Measurements from ENCODE around the gene RIPOR1. TPM values are rescaled to one million over a fixed set of nuclear protein-coding genes. Genes with fewer than 3 reads are reported as not detected.

The RIPOR1 gene
- total and polyA plus RNA-seq, 8 donors, result 31.8 to 53.8 (median 36.2) TPM

DNA sequence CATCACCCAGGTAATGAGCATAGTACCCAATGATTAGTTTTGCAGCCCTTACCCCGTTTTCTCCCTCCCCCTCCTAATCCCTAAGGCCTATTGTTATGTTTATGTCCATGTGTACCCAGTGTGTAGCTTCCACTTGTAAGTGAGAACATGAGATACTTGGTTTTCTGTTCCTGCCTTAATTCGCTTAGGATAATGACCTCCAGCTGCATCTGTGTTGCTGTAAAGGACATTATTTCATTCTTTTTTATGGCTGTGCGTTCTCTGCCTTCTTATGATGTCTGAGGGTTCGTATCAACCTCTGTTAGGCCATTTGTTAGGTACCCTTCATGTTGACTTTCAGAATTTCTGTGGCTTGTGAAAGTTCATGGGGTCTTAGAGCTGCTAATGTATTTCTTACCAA is 64.7 kb downstream of the RIPOR1 start:
- Histone ChIP-seq H3K4me1 (peaks cover 0 to 8% (median 5%) of the 10 kb centered on the region in 3 donors), H3K9me3 (no peaks in the 10 kb centered on the region), H3K27ac (no peak overlapping the region), H3K27me3 (no peaks in the 10 kb centered on the region), H3K36me3 (peaks cover 0 to 3% (median 0%) of the 10 kb centered on the region in 3 donors), H3K4me3 (no peak overlapping the region)
- WGBS, 2 donors, result 92 to 94% methylated on average over 4 of the region's 4 CpGs
- DNase-seq, result no peak
- TF ChIP-seq, protein P1, sequence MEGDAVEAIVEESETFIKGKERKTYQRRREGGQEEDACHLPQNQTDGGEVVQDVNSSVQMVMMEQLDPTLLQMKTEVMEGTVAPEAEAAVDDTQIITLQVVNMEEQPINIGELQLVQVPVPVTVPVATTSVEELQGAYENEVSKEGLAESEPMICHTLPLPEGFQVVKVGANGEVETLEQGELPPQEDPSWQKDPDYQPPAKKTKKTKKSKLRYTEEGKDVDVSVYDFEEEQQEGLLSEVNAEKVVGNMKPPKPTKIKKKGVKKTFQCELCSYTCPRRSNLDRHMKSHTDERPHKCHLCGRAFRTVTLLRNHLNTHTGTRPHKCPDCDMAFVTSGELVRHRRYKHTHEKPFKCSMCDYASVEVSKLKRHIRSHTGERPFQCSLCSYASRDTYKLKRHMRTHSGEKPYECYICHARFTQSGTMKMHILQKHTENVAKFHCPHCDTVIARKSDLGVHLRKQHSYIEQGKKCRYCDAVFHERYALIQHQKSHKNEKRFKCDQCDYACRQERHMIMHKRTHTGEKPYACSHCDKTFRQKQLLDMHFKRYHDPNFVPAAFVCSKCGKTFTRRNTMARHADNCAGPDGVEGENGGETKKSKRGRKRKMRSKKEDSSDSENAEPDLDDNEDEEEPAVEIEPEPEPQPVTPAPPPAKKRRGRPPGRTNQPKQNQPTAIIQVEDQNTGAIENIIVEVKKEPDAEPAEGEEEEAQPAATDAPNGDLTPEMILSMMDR (IDR thresholded peaks at IDR 0.05), result no peak
- intact Hi-C loops (cut with DNase I), result no loop called here
- no peak for ATAC-seq
- no peak for FAIRE-seq

DNA sequence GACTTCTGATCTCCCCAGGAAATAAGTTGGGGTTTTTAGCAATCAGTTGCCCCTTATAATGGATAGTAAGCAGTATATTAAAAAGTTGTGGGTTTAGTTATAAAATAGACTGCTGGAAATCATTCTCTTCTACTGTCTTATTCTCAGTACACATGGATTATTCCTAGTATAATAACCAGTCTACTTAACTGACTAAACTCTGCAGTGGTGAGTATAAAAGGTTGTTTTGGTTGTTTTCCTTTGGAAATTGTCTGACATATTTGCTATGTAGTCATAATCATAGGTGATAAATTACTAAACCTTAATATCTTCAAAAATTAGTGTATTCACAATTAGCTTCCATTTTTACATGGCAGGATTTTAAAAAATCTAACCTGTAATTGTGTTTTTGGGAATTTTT is 65.1 kb downstream of the RIPOR1 start:
- H3K4me3 ChIP-seq, result no peak overlapping the region
- H3K27me3 ChIP-seq, result no peaks in the 10 kb centered on the region
- H3K4me1 ChIP-seq, result peaks cover 0 to 11% (median 5%) of the 10 kb centered on the region in 3 donors
- H3K36me3 ChIP-seq, result peaks cover 0 to 3% (median 0%) of the 10 kb centered on the region in 3 donors
- intact Hi-C loops (cut with DNase I), result no loop called here
- no peaks in the 10 kb centered on the region for H3K9me3 ChIP-seq
- TF ChIP-seq, protein P1 (IDR thresholded peaks at IDR 0.05), result no peak
- ATAC-seq (no peak), DNase-seq (no peak), FAIRE-seq (no peak)
- H3K27ac ChIP-seq, result no peak overlapping the region

DNA sequence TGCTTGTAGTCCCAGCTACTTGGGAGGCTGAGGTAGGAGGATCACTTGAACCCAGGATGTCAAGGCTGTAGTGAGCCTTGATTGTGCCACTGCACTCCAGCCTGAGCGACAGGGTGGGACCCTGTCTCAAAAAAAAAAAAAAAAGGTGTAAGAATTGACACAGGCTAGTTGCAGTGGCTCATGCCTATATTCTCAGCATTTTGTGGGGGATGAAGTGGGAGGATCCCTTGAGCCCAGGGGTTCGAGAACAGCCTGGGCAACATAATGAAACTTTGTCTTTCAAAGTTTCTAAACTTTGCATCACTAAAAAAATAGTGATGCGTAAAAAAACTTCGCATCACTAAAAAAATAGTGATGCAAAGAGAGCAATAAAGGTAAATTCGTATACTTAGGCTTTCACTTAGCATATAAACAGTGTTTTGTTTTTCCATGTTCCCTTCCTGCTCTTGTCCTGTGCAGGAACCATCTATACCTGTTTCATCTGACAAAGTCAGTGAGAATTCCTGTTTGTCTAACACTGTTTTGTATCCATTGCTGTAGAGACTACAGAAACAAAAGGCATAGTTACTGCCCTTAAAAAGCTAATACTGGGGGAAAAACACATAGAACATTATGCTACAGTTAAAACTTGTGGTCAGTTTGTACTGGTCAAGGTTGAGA is 65.8 kb downstream of the RIPOR1 start:
- Histone ChIP-seq H3K9me3 (no peaks in the 10 kb centered on the region), H3K4me3 (no peak overlapping the region), H3K27ac (no peak overlapping the region), H3K27me3 (no peaks in the 10 kb centered on the region), H3K4me1 (peaks cover 0 to 11% (median 5%) of the 10 kb centered on the region in 3 donors), H3K36me3 (peaks cover 0 to 3% (median 0%) of the 10 kb centered on the region in 3 donors)
- intact Hi-C loops (cut with DNase I), result no loop called here
- no peak for DNase-seq
- 94 to 95% methylated on average over 5 of the region's 5 CpGs for WGBS, 2 donors
- no peak for FAIRE-seq
- TF ChIP-seq, protein P1 (IDR thresholded peaks at IDR 0.05), result no peak
- peak in 1 of 4 donors; percentile 19 for ATAC-seq

DNA sequence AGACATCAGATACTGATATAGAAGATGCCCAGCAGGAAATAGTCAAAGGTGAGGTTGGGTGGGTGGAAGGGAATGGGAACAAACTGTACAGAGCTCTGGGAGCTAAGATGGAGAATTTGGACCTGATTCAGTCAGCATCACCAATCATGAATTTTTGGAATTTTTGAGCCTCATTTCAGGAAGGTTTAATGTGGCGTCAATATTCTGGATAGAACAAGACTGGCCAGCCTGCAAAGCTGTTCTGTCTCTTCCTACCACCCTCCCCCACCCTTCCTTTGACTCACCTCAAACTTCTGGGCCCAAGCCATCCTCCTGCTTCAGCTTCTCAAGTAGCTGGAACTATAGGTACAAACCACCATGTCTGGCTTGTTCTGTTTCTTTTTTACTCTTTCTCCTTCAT is 66.3 kb downstream of the RIPOR1 start:
- FAIRE-seq, result no peak
- ATAC-seq, result peak in 3 of 4 donors; percentile 37 to 64 (median 60)

More for the DNA sequence above, 66.3 kb downstream of the RIPOR1 start:
- DNase-seq, result no peak
- intact Hi-C loops (cut with DNase I), result no loop called here
- Histone ChIP-seq H3K4me1 (peaks cover 0 to 11% (median 5%) of the 10 kb centered on the region in 3 donors), H3K4me3 (no peak overlapping the region), H3K9me3 (no peaks in the 10 kb centered on the region), H3K27ac (no peak overlapping the region), H3K27me3 (no peaks in the 10 kb centered on the region), H3K36me3 (peaks cover 0 to 2% (median 0%) of the 10 kb centered on the region in 3 donors)
- TF ChIP-seq, protein P1 (IDR thresholded peaks at IDR 0.05), result no peak
- 58 to 68% methylated on average over 1 of the region's 1 CpG for WGBS, 2 donors

Other genes starting within 250 kb of the RIPOR1 start
- 1 to 10 TPM; 3.5 to 8.1 (median 5.2) TPM for gene PLEKHG4, start 249.3 kb upstream of the RIPOR1 start, total RNA-seq
- gene PLEKHG4, start 249.3 kb upstream of the RIPOR1 start, polyA plus RNA-seq, result 10 to 100 TPM; 17.2 to 28.5 TPM
- under 1 TPM in 4 of 6 donors, not detected in 2; 0.09 to 0.56 (median 0.36) TPM for gene KCTD19, start 202.1 kb upstream of the RIPOR1 start, total RNA-seq
- under 1 TPM; 0.42 to 0.70 TPM for gene KCTD19, start 202.1 kb upstream of the RIPOR1 start, polyA plus RNA-seq
- 1 to 10 TPM; 1.3 to 2.7 (median 2.1) TPM for gene LRRC36, start 202.0 kb upstream of the RIPOR1 start, total RNA-seq
- gene LRRC36, start 202.0 kb upstream of the RIPOR1 start, polyA plus RNA-seq, result 10 to 100 TPM in 1 of 2 donors, 1 to 10 TPM in 1; 4.2 to 16.4 TPM
- gene TPPP3, start 135.3 kb upstream of the RIPOR1 start, total RNA-seq, result 10 to 100 TPM in 2 of 6 donors, 1 to 10 TPM in 4; 4.5 to 30.3 (median 7.1) TPM
- 10 to 100 TPM; 30.1 to 76.2 TPM for gene TPPP3, start 135.3 kb upstream of the RIPOR1 start, polyA plus RNA-seq
- gene ZDHHC1, start 112.4 kb upstream of the RIPOR1 start, total RNA-seq, result 10 to 100 TPM in 2 of 6 donors, 1 to 10 TPM in 4; 8.1 to 11.3 (median 9.7) TPM
- gene ZDHHC1, start 112.4 kb upstream of the RIPOR1 start, polyA plus RNA-seq, result 10 to 100 TPM; 11.2 to 15.2 TPM
- gene HSD11B2, start 97.7 kb upstream of the RIPOR1 start, total RNA-seq, result 1 to 10 TPM; 1.4 to 6.8 (median 5.0) TPM
- 10 to 100 TPM in 1 of 2 donors, 1 to 10 TPM in 1; 7.7 to 11.3 TPM for gene HSD11B2, start 97.7 kb upstream of the RIPOR1 start, polyA plus RNA-seq
- 10 to 100 TPM; 22.8 to 47.7 (median 32.3) TPM for gene ATP6V0D1, start 47.7 kb upstream of the RIPOR1 start, total RNA-seq
- gene ATP6V0D1, start 47.7 kb upstream of the RIPOR1 start, polyA plus RNA-seq, result 10 to 100 TPM; 17.4 to 54.0 TPM
- gene AGRP, start 45.3 kb upstream of the RIPOR1 start, total RNA-seq, result not detected
- gene AGRP, start 45.3 kb upstream of the RIPOR1 start, polyA plus RNA-seq, result under 1 TPM in 1 of 2 donors, not detected in 1; 0.23 TPM
- 10 to 100 TPM; 15.6 to 25.2 (median 17.0) TPM for gene CTCF, start 33.7 kb downstream of the RIPOR1 start, total RNA-seq
- 10 to 100 TPM; 13.3 to 18.9 TPM for gene CTCF, start 33.7 kb downstream of the RIPOR1 start, polyA plus RNA-seq
- gene CARMIL2, start 116.3 kb downstream of the RIPOR1 start, total RNA-seq, result 1 to 10 TPM in 5 of 6 donors, under 1 TPM in 1; 0.75 to 2.3 (median 1.3) TPM
- gene CARMIL2, start 116.3 kb downstream of the RIPOR1 start, polyA plus RNA-seq, result 1 to 10 TPM; 2.5 to 4.3 TPM
- 10 to 100 TPM in 2 of 6 donors, 1 to 10 TPM in 4; 6.6 to 10.8 (median 9.7) TPM for gene ACD, start 131.4 kb downstream of the RIPOR1 start, total RNA-seq
- gene ACD, start 131.4 kb downstream of the RIPOR1 start, polyA plus RNA-seq, result 10 to 100 TPM; 16.9 to 29.0 TPM
- gene PARD6A, start 132.1 kb downstream of the RIPOR1 start, total RNA-seq, result 10 to 100 TPM in 4 of 6 donors, 1 to 10 TPM in 2; 8.6 to 18.2 (median 15.7) TPM
- gene PARD6A, start 132.1 kb downstream of the RIPOR1 start, polyA plus RNA-seq, result 10 to 100 TPM; 11.6 to 14.3 TPM
- gene ENKD1, start 137.9 kb downstream of the RIPOR1 start, total RNA-seq, result 10 to 100 TPM; 24.3 to 60.1 (median 44.2) TPM
- gene ENKD1, start 137.9 kb downstream of the RIPOR1 start, polyA plus RNA-seq, result 100 to 1,000 TPM; 150 to 171 TPM
- 1 to 10 TPM; 1.4 to 4.1 (median 2.4) TPM for gene C16orf86, start 138.0 kb downstream of the RIPOR1 start, total RNA-seq
- gene C16orf86, start 138.0 kb downstream of the RIPOR1 start, polyA plus RNA-seq, result 1 to 10 TPM; 5.7 to 7.6 TPM
- 10 to 100 TPM in 2 of 6 donors, 1 to 10 TPM in 4; 6.4 to 12.9 (median 8.8) TPM for gene GFOD2, start 190.5 kb downstream of the RIPOR1 start, total RNA-seq
- gene GFOD2, start 190.5 kb downstream of the RIPOR1 start, polyA plus RNA-seq, result 10 to 100 TPM; 10.0 to 17.2 TPM